Measurements from ENCODE around the gene ALOX5AP. TPM values are rescaled to one million over a fixed set of nuclear protein-coding genes. Genes with fewer than 3 reads are reported as not detected.

Gene ALOX5AP
- total and polyA plus RNA-seq, 10 of the 15 experiments (the other 5 are each of a cell fraction or from before 2014, with no cell fraction given), result 45.9 to 426 (median 109) TPM

- TF ChIP-seq CHD2 (IDR thresholded peaks at IDR 0.05; ENCODE audit: borderline replicate concordance, low read depth, low read length) (peak; percentile 88; the same call in 1 of the 2 replicates), RELB (IDR thresholded peaks at IDR 0.05; ENCODE audit: low read depth) (peak; percentile 88), JUND (IDR thresholded peaks at IDR 0.05; ENCODE audit: low read depth, low read length) (peak; percentile 88), SPI1 (IDR thresholded peaks at IDR 0.05; ENCODE audit: borderline replicate concordance, insufficient read depth, low read depth, low read length) (0 out of 2 replicates have a peak, but pooled peaks have one; percentile 28), TCF12 (IDR thresholded peaks at IDR 0.05; ENCODE audit: low read depth, low read length) (peak; percentile 76), GATAD2B (conservative IDR thresholded peaks at IDR 0.05; ENCODE audit: low read depth) (peak; percentile 86), RUNX3 (IDR thresholded peaks at IDR 0.05; ENCODE audit: low read length) (peak; percentile 98), ATF2 (IDR thresholded peaks at IDR 0.05; ENCODE audit: low read length) (peak; percentile 97), SREBF1 (IDR thresholded peaks at IDR 0.05; ENCODE audit: low read length) (no peak), BHLHE40 (IDR thresholded peaks at IDR 0.05; ENCODE audit: borderline replicate concordance in 1 of 2, low read depth in 2 of 2, low read length in 1 of 2) (peak; percentile 91), TBL1XR1 (IDR thresholded peaks at IDR 0.05; ENCODE audit: low read depth, low read length) (peak; percentile 99), EED (IDR thresholded peaks at IDR 0.05; ENCODE audit: low read depth) (peak; percentile 94), PML (IDR thresholded peaks at IDR 0.05; ENCODE audit: low read length) (peak; percentile 59; the same call in 1 of the 2 replicates), SMC3 (IDR thresholded peaks at IDR 0.05; ENCODE audit: borderline replicate concordance, low read length) (no peak; the same call in 1 of the 2 replicates), JUNB (IDR thresholded peaks at IDR 0.05) (peak; percentile 92), EP300 (IDR thresholded peaks at IDR 0.05; ENCODE audit: borderline replicate concordance in 1 of 2, control insufficient read depth in 1 of 2, low read depth in 2 of 2, low read length in 2 of 2) (peak; percentile 96 to 99)
- TF ChIP-seq, protein P1, sequence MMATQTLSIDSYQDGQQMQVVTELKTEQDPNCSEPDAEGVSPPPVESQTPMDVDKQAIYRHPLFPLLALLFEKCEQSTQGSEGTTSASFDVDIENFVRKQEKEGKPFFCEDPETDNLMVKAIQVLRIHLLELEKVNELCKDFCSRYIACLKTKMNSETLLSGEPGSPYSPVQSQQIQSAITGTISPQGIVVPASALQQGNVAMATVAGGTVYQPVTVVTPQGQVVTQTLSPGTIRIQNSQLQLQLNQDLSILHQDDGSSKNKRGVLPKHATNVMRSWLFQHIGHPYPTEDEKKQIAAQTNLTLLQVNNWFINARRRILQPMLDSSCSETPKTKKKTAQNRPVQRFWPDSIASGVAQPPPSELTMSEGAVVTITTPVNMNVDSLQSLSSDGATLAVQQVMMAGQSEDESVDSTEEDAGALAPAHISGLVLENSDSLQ (IDR thresholded peaks at IDR 0.05), result peak; percentile 60; the same call in 1 of the 2 replicates
- TF ChIP-seq, protein P2, sequence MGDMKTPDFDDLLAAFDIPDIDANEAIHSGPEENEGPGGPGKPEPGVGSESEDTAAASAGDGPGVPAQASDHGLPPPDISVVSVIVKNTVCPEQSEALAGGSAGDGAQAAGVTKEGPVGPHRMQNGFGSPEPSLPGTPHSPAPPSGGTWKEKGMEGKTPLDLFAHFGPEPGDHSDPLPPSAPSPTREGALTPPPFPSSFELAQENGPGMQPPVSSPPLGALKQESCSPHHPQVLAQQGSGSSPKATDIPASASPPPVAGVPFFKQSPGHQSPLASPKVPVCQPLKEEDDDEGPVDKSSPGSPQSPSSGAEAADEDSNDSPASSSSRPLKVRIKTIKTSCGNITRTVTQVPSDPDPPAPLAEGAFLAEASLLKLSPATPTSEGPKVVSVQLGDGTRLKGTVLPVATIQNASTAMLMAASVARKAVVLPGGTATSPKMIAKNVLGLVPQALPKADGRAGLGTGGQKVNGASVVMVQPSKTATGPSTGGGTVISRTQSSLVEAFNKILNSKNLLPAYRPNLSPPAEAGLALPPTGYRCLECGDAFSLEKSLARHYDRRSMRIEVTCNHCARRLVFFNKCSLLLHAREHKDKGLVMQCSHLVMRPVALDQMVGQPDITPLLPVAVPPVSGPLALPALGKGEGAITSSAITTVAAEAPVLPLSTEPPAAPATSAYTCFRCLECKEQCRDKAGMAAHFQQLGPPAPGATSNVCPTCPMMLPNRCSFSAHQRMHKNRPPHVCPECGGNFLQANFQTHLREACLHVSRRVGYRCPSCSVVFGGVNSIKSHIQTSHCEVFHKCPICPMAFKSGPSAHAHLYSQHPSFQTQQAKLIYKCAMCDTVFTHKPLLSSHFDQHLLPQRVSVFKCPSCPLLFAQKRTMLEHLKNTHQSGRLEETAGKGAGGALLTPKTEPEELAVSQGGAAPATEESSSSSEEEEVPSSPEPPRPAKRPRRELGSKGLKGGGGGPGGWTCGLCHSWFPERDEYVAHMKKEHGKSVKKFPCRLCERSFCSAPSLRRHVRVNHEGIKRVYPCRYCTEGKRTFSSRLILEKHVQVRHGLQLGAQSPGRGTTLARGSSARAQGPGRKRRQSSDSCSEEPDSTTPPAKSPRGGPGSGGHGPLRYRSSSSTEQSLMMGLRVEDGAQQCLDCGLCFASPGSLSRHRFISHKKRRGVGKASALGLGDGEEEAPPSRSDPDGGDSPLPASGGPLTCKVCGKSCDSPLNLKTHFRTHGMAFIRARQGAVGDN (IDR thresholded peaks at IDR 0.05), result peak; percentile 65
- TF ChIP-seq, protein P3, sequence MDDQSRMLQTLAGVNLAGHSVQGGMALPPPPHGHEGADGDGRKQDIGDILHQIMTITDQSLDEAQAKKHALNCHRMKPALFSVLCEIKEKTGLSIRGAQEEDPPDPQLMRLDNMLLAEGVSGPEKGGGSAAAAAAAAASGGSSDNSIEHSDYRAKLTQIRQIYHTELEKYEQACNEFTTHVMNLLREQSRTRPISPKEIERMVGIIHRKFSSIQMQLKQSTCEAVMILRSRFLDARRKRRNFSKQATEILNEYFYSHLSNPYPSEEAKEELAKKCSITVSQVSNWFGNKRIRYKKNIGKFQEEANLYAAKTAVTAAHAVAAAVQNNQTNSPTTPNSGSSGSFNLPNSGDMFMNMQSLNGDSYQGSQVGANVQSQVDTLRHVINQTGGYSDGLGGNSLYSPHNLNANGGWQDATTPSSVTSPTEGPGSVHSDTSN (IDR thresholded peaks at IDR 0.05; ENCODE audit: insufficient replicate concordance, low read depth, low read length), result peak; percentile 46
Measured at GRCh38 chr13:30744056-30744680, 8.8 kb downstream of the ALOX5AP start (continued).

Data from GM12878 (cell line).